Large intestine (tissue), 3 donors: ENCODE results near the gene ATP11A. TPM values are rescaled to one million over a fixed set of nuclear protein-coding genes. Genes with fewer than 3 reads are reported as not detected.

Source experiments
- DNase-seq, 2 donors: peaks; one replicate each; pipeline versions ENCODE4 v3.0.0 to v3.0.0-alpha.2; 2013
- H3K27ac ChIP-seq: one replicate; pipeline ENCODE4 v1.5.1; 2013; ENCODE audit warnings: low read length
- H3K27me3 ChIP-seq: 2 replicates; pipeline ENCODE4 v1.6.1; 2013; ENCODE audit warnings: low read length; ENCODE audit not compliant: control insufficient read depth, insufficient read depth
- H3K36me3 ChIP-seq: 2 replicates; pipeline ENCODE4 v1.6.1; 2013; ENCODE audit warnings: low read length; ENCODE audit not compliant: control insufficient read depth, insufficient read depth
- H3K4me1 ChIP-seq: one replicate; pipeline ENCODE4 v1.6.1; 2013; ENCODE audit warnings: low read length; ENCODE audit not compliant: control insufficient read depth, insufficient read depth
- H3K4me3 ChIP-seq: one replicate; pipeline ENCODE4 v1.5.1; 2013; ENCODE audit warnings: low read length
- H3K9me3 ChIP-seq: one replicate; pipeline ENCODE4 v1.6.1; 2013; ENCODE audit warnings: mild to moderate bottlenecking, low read depth, low read length, moderate library complexity; ENCODE audit not compliant: control insufficient read depth
- WGBS: methylation state at CpG from one replicate; pipeline ENCODE4 v1.1.5; 2013; ENCODE audit warnings: low lambda C conversion rate; ENCODE audit not compliant: insufficient coverage; 5-methylcytosine and 5-hydroxymethylcytosine counted together
- polyA plus RNA-seq: library from polyadenylated mRNA; unstranded; fragments of 120-200 nt; gene quantifications from one replicate; pipeline ENCODE4 v1.2.1, GENCODE V29; 2013

ATP11A gene
- polyA plus RNA-seq, 1 donor: 95.6 TPM

- no peaks in the 10 kb centered on the region for H3K27me3 ChIP-seq
- DNase-seq: no peak
Observed at GRCh38 chr13:112820318-112820717, 130.5 kb downstream of the ATP11A start.

GRCh38 chr13:112821340-112822055 is 131.7 kb downstream of the ATP11A start:
- H3K27me3 ChIP-seq: no peaks in the 10 kb centered on the region
- no peaks in the 10 kb centered on the region for H3K4me1 ChIP-seq
- H3K9me3 ChIP-seq: peaks cover 8% of the 10 kb centered on the region
- DNase-seq: no peak
- H3K4me3 ChIP-seq: no peak overlapping the region
- 89% methylated on average over 3 of the region's 19 CpGs for WGBS
- H3K27ac ChIP-seq: no peak overlapping the region
- H3K36me3 ChIP-seq: peaks cover 88% of the 10 kb centered on the region

More at GRCh38 chr13:112820318-112820717, 130.5 kb downstream of the ATP11A start:
- Histone ChIP-seq H3K36me3 (peaks cover 88% of the 10 kb centered on the region), H3K9me3 (peaks cover 8% of the 10 kb centered on the region), H3K27ac (no peak overlapping the region), H3K4me1 (no peaks in the 10 kb centered on the region), H3K4me3 (no peak overlapping the region)
- WGBS: no CpG with 5 or more reads among the region's 11 CpGs

DNA sequence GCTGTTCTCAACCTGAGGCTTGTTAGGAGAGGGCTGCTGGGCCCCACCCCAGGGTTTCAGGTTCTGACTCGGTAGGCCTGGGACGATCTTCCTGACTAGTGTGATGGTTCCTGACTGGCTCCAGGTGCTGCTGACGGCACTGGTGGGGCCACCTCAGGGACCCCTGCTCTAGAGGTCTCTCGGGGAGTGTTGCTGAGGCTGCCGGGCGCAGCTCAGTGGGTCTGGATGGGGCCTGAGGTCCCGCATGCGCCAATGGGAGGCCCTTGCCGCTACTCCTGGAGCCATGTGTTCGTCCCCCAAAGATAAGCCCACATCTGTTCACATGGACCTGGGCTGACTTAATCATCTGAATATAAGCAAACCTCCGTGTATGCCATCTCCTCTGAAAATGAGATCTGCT is 133.0 kb downstream of the ATP11A start:
- H3K27me3 ChIP-seq: no peaks in the 10 kb centered on the region
- no peak overlapping the region for H3K4me3 ChIP-seq
- peaks cover 6% of the 10 kb centered on the region for H3K9me3 ChIP-seq
- no peaks in the 10 kb centered on the region for H3K4me1 ChIP-seq
- no peak overlapping the region for H3K27ac ChIP-seq
- DNase-seq: peak in 1 of 2 donors; percentile 17
- peaks cover 88% of the 10 kb centered on the region for H3K36me3 ChIP-seq
- no CpG with 5 or more reads among the region's 11 CpGs for WGBS

GRCh38 chr13:112824429-112824828 is 134.6 kb downstream of the ATP11A start:
- 100% methylated on average over 3 of the region's 10 CpGs for WGBS
- Histone ChIP-seq H3K27ac (no peak overlapping the region), H3K4me3 (no peak overlapping the region), H3K36me3 (peaks cover 83% of the 10 kb centered on the region), H3K9me3 (no peaks in the 10 kb centered on the region), H3K4me1 (no peaks in the 10 kb centered on the region), H3K27me3 (no peaks in the 10 kb centered on the region)
- DNase-seq: no peak

DNA sequence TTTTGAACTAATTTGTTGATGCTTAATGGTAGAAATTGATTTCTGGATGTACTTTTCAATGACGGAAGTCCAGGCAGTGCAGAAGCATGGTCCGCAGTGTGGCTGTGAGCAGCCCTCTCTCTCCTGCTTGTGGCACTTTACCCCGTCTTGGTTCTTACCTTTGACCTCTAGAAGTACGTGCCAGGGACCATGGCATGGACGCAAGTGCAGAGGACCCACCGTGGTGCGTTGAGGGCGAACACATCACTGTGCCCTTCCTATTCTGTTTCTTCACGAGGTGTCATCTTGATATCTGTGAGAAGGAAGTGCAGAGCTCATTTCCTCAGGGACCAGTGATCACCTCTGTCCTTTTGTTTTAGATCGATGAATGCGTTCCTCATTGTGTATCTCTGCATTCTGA is 135.2 kb downstream of the ATP11A start:
- DNase-seq: no peak
- H3K36me3 ChIP-seq: peaks cover 81% of the 10 kb centered on the region
- H3K9me3 ChIP-seq: no peaks in the 10 kb centered on the region
- H3K27ac ChIP-seq: no peak overlapping the region
- no peak overlapping the region for H3K4me3 ChIP-seq
- no peaks in the 10 kb centered on the region for H3K27me3 ChIP-seq
- WGBS: no CpG with 5 or more reads among the region's 11 CpGs
- H3K4me1 ChIP-seq: no peaks in the 10 kb centered on the region

- Histone ChIP-seq H3K4me3 (no peak overlapping the region), H3K9me3 (no peaks in the 10 kb centered on the region), H3K4me1 (no peaks in the 10 kb centered on the region), H3K27ac (no peak overlapping the region), H3K36me3 (peaks cover 80% of the 10 kb centered on the region), H3K27me3 (no peaks in the 10 kb centered on the region)
- no peak for DNase-seq
- WGBS: no CpG with 5 or more reads among the region's 6 CpGs
Observed at GRCh38 chr13:112825875-112826274, 136.0 kb downstream of the ATP11A start.

GRCh38 chr13:112826565-112826964 is 136.7 kb downstream of the ATP11A start:
- H3K36me3 ChIP-seq: peaks cover 86% of the 10 kb centered on the region

DNA sequence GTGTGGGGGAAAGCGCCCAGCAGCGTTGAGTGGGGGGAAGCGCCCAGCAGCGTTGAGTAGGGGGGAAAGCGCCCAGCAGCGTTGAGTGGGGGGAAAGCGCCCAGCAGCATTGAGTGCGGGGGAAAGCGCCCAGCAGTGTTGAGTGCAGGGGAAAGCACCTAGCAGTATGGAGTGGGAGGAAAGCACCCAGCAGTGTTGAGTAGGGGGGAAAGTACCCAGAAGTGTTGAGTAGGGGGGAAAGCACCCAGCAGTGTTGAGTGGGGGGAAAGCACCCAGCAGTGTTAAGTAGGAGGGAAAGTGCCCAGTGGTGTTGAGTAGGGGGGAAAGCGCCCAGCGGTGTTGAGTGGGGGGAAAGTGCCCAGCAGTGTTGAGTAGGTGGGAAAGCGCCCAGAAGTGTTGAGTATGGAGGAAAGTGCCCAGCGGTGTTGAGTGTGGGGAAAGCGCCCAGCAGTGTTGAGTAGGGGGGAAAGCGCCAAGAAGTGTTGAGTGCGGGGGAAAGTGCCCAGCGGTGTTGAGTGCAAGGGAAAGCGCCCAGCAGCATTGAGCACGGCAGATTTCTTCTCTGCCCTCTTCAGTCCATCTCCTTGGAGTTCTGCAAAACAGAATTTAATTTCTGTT is 138.4 kb downstream of the ATP11A start:
- DNase-seq: no peak
- Histone ChIP-seq H3K4me3 (no peak overlapping the region), H3K9me3 (no peaks in the 10 kb centered on the region), H3K36me3 (peaks cover 88% of the 10 kb centered on the region), H3K4me1 (no peaks in the 10 kb centered on the region), H3K27ac (no peak overlapping the region), H3K27me3 (no peaks in the 10 kb centered on the region)
- WGBS: 85% methylated on average over 4 of the region's 19 CpGs

More at GRCh38 chr13:112826565-112826964, 136.7 kb downstream of the ATP11A start:
- no peak for DNase-seq
- Histone ChIP-seq H3K4me1 (no peaks in the 10 kb centered on the region), H3K27ac (no peak overlapping the region), H3K9me3 (no peaks in the 10 kb centered on the region), H3K4me3 (no peak overlapping the region), H3K27me3 (no peaks in the 10 kb centered on the region)
- no CpG with 5 or more reads among the region's 14 CpGs for WGBS

DNA sequence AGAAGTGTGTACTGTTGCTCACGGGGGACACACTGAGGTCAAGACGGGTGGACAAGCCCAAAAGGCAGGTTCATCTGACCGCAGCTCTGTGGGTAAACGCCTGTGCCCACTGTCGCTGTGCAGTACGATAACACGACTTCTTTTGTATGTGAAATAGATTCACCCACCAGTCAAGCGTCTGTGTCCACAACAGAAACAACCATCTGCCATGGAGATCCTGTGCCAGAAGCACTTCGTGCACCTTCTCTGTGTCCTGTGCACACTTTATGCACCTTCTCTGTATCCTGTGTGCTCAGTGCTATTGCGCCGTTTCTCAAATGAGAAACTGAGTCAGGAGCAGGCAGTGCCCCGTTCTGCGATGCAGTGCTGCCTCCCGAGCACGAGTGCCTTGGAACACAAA is 138.9 kb downstream of the ATP11A start:
- Histone ChIP-seq H3K4me3 (no peak overlapping the region), H3K36me3 (peaks cover 88% of the 10 kb centered on the region), H3K4me1 (no peaks in the 10 kb centered on the region), H3K27me3 (no peaks in the 10 kb centered on the region), H3K9me3 (no peaks in the 10 kb centered on the region), H3K27ac (no peak overlapping the region)
- no peak for DNase-seq
- WGBS: no CpG with 5 or more reads among the region's 15 CpGs

DNA sequence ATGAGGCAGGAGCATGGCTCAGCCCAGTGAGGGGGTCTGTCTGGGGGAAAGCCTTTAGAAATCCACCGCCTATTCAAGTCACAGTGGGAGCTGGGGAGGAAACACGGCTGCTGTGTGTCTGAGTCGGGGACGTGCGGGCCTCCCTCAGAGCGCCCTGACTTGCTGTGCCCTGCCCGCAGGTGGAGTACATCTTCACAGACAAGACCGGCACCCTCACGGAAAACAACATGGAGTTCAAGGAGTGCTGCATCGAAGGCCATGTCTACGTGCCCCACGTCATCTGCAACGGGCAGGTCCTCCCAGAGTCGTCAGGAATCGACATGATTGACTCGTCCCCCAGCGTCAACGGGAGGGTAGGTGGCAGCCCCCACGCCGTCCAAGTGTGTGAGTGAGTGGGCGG is 141.4 kb downstream of the ATP11A start:
- Histone ChIP-seq H3K9me3 (no peaks in the 10 kb centered on the region), H3K27ac (no peak overlapping the region), H3K4me3 (no peak overlapping the region), H3K4me1 (no peaks in the 10 kb centered on the region), H3K36me3 (peaks cover 86% of the 10 kb centered on the region), H3K27me3 (no peaks in the 10 kb centered on the region)
- DNase-seq: no peak
- no CpG with 5 or more reads among the region's 21 CpGs for WGBS

DNA sequence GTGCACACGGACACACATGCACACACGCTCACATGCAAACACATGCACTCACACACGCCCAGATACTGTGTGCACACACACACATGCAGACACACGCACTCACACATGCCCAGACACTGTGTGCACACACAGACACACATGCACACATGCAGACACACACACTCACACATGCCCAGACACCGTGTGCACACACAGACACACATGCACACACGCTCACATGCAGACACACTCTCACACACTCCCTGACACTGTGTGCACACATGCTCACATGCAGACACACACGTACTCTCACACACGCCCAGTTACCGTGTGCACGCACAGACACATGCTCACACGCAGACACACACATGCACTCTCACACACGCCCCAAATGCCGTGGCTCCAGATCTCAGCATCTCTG is 142.0 kb downstream of the ATP11A start:
- no peak for DNase-seq
- H3K27me3 ChIP-seq: no peaks in the 10 kb centered on the region
- H3K4me1 ChIP-seq: no peaks in the 10 kb centered on the region
- H3K4me3 ChIP-seq: no peak overlapping the region
- no peak overlapping the region for H3K27ac ChIP-seq
- H3K9me3 ChIP-seq: no peaks in the 10 kb centered on the region
- 100% methylated on average over 1 of the region's 13 CpGs for WGBS
- H3K36me3 ChIP-seq: peaks cover 86% of the 10 kb centered on the region
